GM23248 (cell line): Measurements from ENCODE around the gene ZIC5. TPM values are rescaled to one million over a fixed set of nuclear protein-coding genes. Genes with fewer than 3 reads are reported as not detected.

ENCODE experiments used
- DNase-seq: peaks from one replicate; pipeline ENCODE4 v3.0.0-alpha.2; 2015
- H2AFZ ChIP-seq: fragments of 200-600 bp; sonication (generic); 2 replicates; pipeline ENCODE4 v1.6.1; 2016; ENCODE audit warnings: antibody characterized with exemption
- H3F3A ChIP-seq: fragments of 200-600 bp; sonication (generic); 2 replicates; pipeline ENCODE4 v1.6.1; 2016; ENCODE audit warnings: mild to moderate bottlenecking, antibody characterized with exemption, mixed run types; ENCODE audit not compliant: insufficient read depth
- H3K27ac ChIP-seq: fragments of 200-600 bp; sonication (generic); 2 replicates; pipeline ENCODE4 v1.5.1; 2016; ENCODE audit warnings: mild to moderate bottlenecking
- H3K27me3 ChIP-seq: fragments of 200-600 bp; sonication (generic); replicated peaks from 2 replicates; pipeline ENCODE4 v1.6.1; 2016; ENCODE audit warnings: mild to moderate bottlenecking; ENCODE audit not compliant: insufficient read depth
- H3K36me3 ChIP-seq: fragments of 200-600 bp; sonication (generic); 2 replicates; pipeline ENCODE4 v1.6.1; 2016; ENCODE audit warnings: low read depth, mild to moderate bottlenecking
- H3K4me1 ChIP-seq: fragments of 200-600 bp; sonication (generic); 2 replicates; pipeline ENCODE4 v1.6.1; 2016; ENCODE audit warnings: mild to moderate bottlenecking; ENCODE audit not compliant: insufficient read depth
- H3K4me2 ChIP-seq: fragments of 200-600 bp; sonication (generic); one replicate; pipeline ENCODE4 v1.6.1; 2016; ENCODE audit warnings: mild to moderate bottlenecking; ENCODE audit not compliant: unreplicated experiment
- H3K4me3 ChIP-seq: fragments of 200-600 bp; sonication (generic); 2 replicates; pipeline ENCODE4 v1.5.1; 2016; ENCODE audit warnings: mild to moderate bottlenecking
- H3K79me2 ChIP-seq: fragments of 200-600 bp; sonication (generic); 2 replicates; pipeline ENCODE4 v1.6.1; 2016; ENCODE audit warnings: mild to moderate bottlenecking; ENCODE audit not compliant: insufficient read depth
- H3K9ac ChIP-seq: fragments of 200-600 bp; sonication (generic); 2 replicates; pipeline ENCODE4 v1.6.1; 2016; ENCODE audit warnings: mild to moderate bottlenecking
- H3K9me2 ChIP-seq: fragments of 200-600 bp; sonication (generic); 2 replicates; pipeline ENCODE4 v1.6.1; 2016; ENCODE audit warnings: mixed run types, mild to moderate bottlenecking, moderate library complexity; ENCODE audit not compliant: insufficient read depth
- H3K9me3 ChIP-seq: fragments of 200-600 bp; sonication (generic); one replicate; pipeline ENCODE4 v1.6.1; 2017; ENCODE audit warnings: low read depth
- H4K20me1 ChIP-seq: fragments of 200-600 bp; sonication (generic); 2 replicates; pipeline ENCODE4 v1.6.0; 2016; ENCODE audit not compliant: insufficient read depth
- EZH2 ChIP-seq: fragments of 200-600 bp; sonication (generic); IDR thresholded peaks from 2 replicates; pipeline ENCODE4 v1.6.1; 2018; ENCODE audit warnings: antibody characterized with exemption, mild to moderate bottlenecking; ENCODE audit not compliant: insufficient read depth, poor library complexity, severe bottlenecking
- EZH2phosphoT487 ChIP-seq: fragments of 200-600 bp; sonication (generic); IDR thresholded peaks from 2 replicates; pipeline ENCODE4 v1.6.1; 2018; ENCODE audit warnings: antibody characterized with exemption, moderate library complexity, mild to moderate bottlenecking, low read depth; ENCODE audit not compliant: insufficient read depth
- WGBS, 2 experiments: methylation state at CpG; one replicate each; pipeline ENCODE4 v1.1.6; 2015 to 2017; ENCODE audit warnings: low lambda C conversion rate in 2 of 2, low coverage in 1 of 2; ENCODE audit errors: missing lambda C conversion rate in 2 of 2; 5-methylcytosine and 5-hydroxymethylcytosine counted together
- in situ Hi-C: fragments of 300-500 bp; cut with MboI; formaldehyde crosslinking; loops from 2 replicates; pipeline ENCODE4 v1.15.0; 2020
- polyA plus RNA-seq: library from polyadenylated mRNA; unstranded; fragments of >200 nt; fragmentation: Nextera tagmentation; extraction: Ambion mirVana; gene quantifications from 2 replicates; pipeline ENCODE4 v1.2.1, GENCODE V29; 2016
- total RNA-seq: library from RNA; depleted of rRNA; stranded (reverse); fragments of >200 nt; shearing (Covaris generic); gene quantifications from 2 replicates; pipeline ENCODE4 v1.2.3, GENCODE V29; 2014

ZIC5 gene
- total and polyA plus RNA-seq, 2 experiments from 2014 or later = not detected

GRCh38 chr13:99988529-99989275 is 17.1 kb upstream of the ZIC5 start:
- Histone ChIP-seq H3K79me2 (no peaks in the 10 kb centered on the region), H3K9me2 (no peaks in the 10 kb centered on the region), H4K20me1 (no peaks in the 10 kb centered on the region), H3K9me3 (no peaks in the 10 kb centered on the region), H3K36me3 (no peaks in the 10 kb centered on the region), H3K27ac (no peak overlapping the region), H3K4me2 (no peak overlapping the region), H2AFZ (no peak overlapping the region), H3F3A (0 out of 2 replicates have a peak, but pooled peaks cover 9% of the 10 kb centered on the region), H3K9ac (no peak overlapping the region), H3K4me1 (no peaks in the 10 kb centered on the region), H3K4me3 (no peak overlapping the region), H3K27me3 (peaks cover 95% of the 10 kb centered on the region)
- TF ChIP-seq EZH2phosphoT487 = no peak
- TF ChIP-seq EZH2 = no peak
- in situ Hi-C loops = no loop called here
- 20 to 22% methylated on average over 32 to 40 of the region's 43 CpGs for WGBS, 2 experiments
- DNase-seq = no peak

- H3K9me3 ChIP-seq = no peaks in the 10 kb centered on the region
- TF ChIP-seq EZH2phosphoT487 = peak; percentile 56; the same call in 1 of the 2 replicates
- peak; percentile 24 for TF ChIP-seq EZH2
- peaks cover 95% of the 10 kb centered on the region for H3K27me3 ChIP-seq
- DNase-seq = no peak
- in situ Hi-C loops = no loop called here
- no peak overlapping the region for H2AFZ ChIP-seq
- H3K9me2 ChIP-seq = no peaks in the 10 kb centered on the region
- no peaks in the 10 kb centered on the region for H3K4me1 ChIP-seq
- H4K20me1 ChIP-seq = no peaks in the 10 kb centered on the region
- H3K4me3 ChIP-seq = no peak overlapping the region
- H3K79me2 ChIP-seq = no peaks in the 10 kb centered on the region
- no peak overlapping the region for H3K9ac ChIP-seq
- no peak overlapping the region for H3K4me2 ChIP-seq
- no peak overlapping the region for H3K27ac ChIP-seq
- no peaks in the 10 kb centered on the region for H3K36me3 ChIP-seq
- H3F3A ChIP-seq = no peaks in the 10 kb centered on the region
- 20 to 24% methylated on average over 19 to 20 of the region's 20 CpGs for WGBS, 2 experiments
These were observed 15.8 kb upstream of the ZIC5 start for GRCh38 chr13:99987154-99988019.

- H4K20me1 ChIP-seq = no peaks in the 10 kb centered on the region
- DNase-seq = no peak
- H3K27ac ChIP-seq = no peak overlapping the region
- no peak overlapping the region for H3K4me2 ChIP-seq
- TF ChIP-seq EZH2phosphoT487 = no peak; the same call in 1 of the 2 replicates
- TF ChIP-seq EZH2 = no peak
- H3K79me2 ChIP-seq = no peaks in the 10 kb centered on the region
- in situ Hi-C loops = no loop called here
- H2AFZ ChIP-seq = no peak overlapping the region
- H3K9ac ChIP-seq = no peak overlapping the region
- peaks cover 93% of the 10 kb centered on the region for H3K27me3 ChIP-seq
- H3K9me2 ChIP-seq = no peaks in the 10 kb centered on the region
- no peaks in the 10 kb centered on the region for H3F3A ChIP-seq
- WGBS, 2 experiments = 62 to 70% methylated on average over 8 of the region's 8 CpGs
- no peak overlapping the region for H3K4me3 ChIP-seq
- H3K4me1 ChIP-seq = no peaks in the 10 kb centered on the region
- H3K9me3 ChIP-seq = no peaks in the 10 kb centered on the region
- no peaks in the 10 kb centered on the region for H3K36me3 ChIP-seq
These were observed 15.2 kb upstream of the ZIC5 start for GRCh38 chr13:99986741-99987140.

GRCh38 chr13:99985886-99986527 is 14.4 kb upstream of the ZIC5 start:
- Histone ChIP-seq H4K20me1 (no peaks in the 10 kb centered on the region), H3F3A (no peaks in the 10 kb centered on the region), H3K9me3 (no peaks in the 10 kb centered on the region), H3K36me3 (no peaks in the 10 kb centered on the region), H2AFZ (no peak overlapping the region), H3K27ac (no peak overlapping the region), H3K4me2 (no peak overlapping the region), H3K9ac (no peak overlapping the region), H3K27me3 (peaks cover 86% of the 10 kb centered on the region), H3K4me1 (no peaks in the 10 kb centered on the region), H3K4me3 (no peak overlapping the region), H3K79me2 (no peaks in the 10 kb centered on the region), H3K9me2 (no peaks in the 10 kb centered on the region)
- WGBS, 2 experiments = 44 to 48% methylated on average over 15 of the region's 15 CpGs
- in situ Hi-C loops = no loop called here
- peak; percentile 99 for TF ChIP-seq EZH2
- TF ChIP-seq EZH2phosphoT487 = 0 out of 2 replicates have a peak, but pooled peaks have one; percentile 45
- DNase-seq = no peak
